Neural cell (in vitro differentiated cells): ENCODE results near the gene MARCHF9.

Experiments used
- CTCF ChIP-seq: fragments of 450-650 bp; IDR thresholded peaks from 2 replicates; pipeline ENCODE4 v1.5.1; 2014; ENCODE audit warnings: antibody characterized with exemption, mild to moderate bottlenecking, moderate library complexity; ENCODE audit not compliant: poor library complexity, severe bottlenecking
- EP300 ChIP-seq: fragments of 450-650 bp; conservative IDR thresholded peaks from 2 replicates; pipeline ENCODE4 v1.6.1; 2014; ENCODE audit warnings: antibody characterized with exemption, mild to moderate bottlenecking, moderate library complexity; ENCODE audit not compliant: poor library complexity, severe bottlenecking
- POLR2AphosphoS5 ChIP-seq: IDR thresholded peaks from 2 replicates; pipeline ENCODE4 v1.6.1; 2012
- REST ChIP-seq: IDR thresholded peaks from 2 replicates; pipeline ENCODE4 v1.6.1; 2012; ENCODE audit warnings: borderline replicate concordance

- no peak for TF ChIP-seq CTCF
- TF ChIP-seq REST: no peak
- no peak for TF ChIP-seq EP300
- TF ChIP-seq POLR2AphosphoS5: no peak
Observed at GRCh38 chr12:57783466-57783801, 28.5 kb downstream of the MARCHF9 start.
